ENCODE results near the gene ZRANB2. TPM values are rescaled to one million over a fixed set of nuclear protein-coding genes. Genes with fewer than 3 reads are reported as not detected.

The ZRANB2 gene
- total RNA-seq, 1 experiment from 2014 or later = 112 TPM

DNA sequence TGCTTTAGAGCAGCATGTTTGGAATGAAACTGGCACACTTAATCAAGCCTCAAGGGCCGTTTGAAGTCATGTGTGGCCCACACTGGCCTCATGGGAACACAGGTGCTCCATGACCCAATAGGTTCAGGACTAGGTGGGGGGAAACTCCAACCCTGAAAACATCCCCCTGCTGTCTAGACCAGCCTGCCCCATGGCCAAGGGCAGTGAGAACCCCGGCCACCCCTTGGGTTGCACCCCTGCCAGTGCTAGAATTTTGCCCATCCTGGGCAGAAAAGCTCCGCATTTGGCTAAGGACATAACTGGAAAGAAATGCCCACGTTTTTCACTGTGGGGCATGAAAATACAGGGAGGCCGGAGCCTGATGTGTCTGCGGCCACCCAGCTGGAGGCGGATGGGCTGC is 27.1 kb downstream of the ZRANB2 start:
- CTCF ChIA-PET = no interaction called here
- H3K36me3 ChIP-seq (ENCODE audit: insufficient read depth, low read length, poor library complexity, severe bottlenecking) = peaks cover 6% of the 10 kb centered on the region
- TF ChIP-seq, protein P1, sequence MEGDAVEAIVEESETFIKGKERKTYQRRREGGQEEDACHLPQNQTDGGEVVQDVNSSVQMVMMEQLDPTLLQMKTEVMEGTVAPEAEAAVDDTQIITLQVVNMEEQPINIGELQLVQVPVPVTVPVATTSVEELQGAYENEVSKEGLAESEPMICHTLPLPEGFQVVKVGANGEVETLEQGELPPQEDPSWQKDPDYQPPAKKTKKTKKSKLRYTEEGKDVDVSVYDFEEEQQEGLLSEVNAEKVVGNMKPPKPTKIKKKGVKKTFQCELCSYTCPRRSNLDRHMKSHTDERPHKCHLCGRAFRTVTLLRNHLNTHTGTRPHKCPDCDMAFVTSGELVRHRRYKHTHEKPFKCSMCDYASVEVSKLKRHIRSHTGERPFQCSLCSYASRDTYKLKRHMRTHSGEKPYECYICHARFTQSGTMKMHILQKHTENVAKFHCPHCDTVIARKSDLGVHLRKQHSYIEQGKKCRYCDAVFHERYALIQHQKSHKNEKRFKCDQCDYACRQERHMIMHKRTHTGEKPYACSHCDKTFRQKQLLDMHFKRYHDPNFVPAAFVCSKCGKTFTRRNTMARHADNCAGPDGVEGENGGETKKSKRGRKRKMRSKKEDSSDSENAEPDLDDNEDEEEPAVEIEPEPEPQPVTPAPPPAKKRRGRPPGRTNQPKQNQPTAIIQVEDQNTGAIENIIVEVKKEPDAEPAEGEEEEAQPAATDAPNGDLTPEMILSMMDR (conservative IDR thresholded peaks at IDR 0.05; ENCODE audit: low read depth, low read length) = no peak
- H3K4me1 ChIP-seq (ENCODE audit: insufficient read depth, low read length, poor library complexity, severe bottlenecking) = peaks cover 23% of the 10 kb centered on the region
- DNase-seq (ENCODE audit: low spot score) = no peak
- no peak overlapping the region for H3K27ac ChIP-seq (ENCODE audit: low read depth, low read length, poor library complexity, severe bottlenecking)
- BruUV-seq (replicated peaks) = no TSS peak
- intact Hi-C loops (cut with micrococcal nuclease; ENCODE audit: unreplicated experiment) = loop anchor here (5.0 kb wide), 1 partner anchor 921 kb away; no protein-coding TSS in a partner anchor
- H3K27me3 ChIP-seq (replicated peaks; ENCODE audit: insufficient read depth, low read depth, low read length, poor library complexity) = no peaks in the 10 kb centered on the region
- POLR2A ChIA-PET (ENCODE audit: low non-redundant PET) = no interaction called here
- no peak overlapping the region for H3K4me3 ChIP-seq (ENCODE audit: low read depth, low read length, poor library complexity, severe bottlenecking)
- no peaks in the 10 kb centered on the region for H3K9me3 ChIP-seq (ENCODE audit: low read depth, low read length, poor library complexity, severe bottlenecking)

DNA sequence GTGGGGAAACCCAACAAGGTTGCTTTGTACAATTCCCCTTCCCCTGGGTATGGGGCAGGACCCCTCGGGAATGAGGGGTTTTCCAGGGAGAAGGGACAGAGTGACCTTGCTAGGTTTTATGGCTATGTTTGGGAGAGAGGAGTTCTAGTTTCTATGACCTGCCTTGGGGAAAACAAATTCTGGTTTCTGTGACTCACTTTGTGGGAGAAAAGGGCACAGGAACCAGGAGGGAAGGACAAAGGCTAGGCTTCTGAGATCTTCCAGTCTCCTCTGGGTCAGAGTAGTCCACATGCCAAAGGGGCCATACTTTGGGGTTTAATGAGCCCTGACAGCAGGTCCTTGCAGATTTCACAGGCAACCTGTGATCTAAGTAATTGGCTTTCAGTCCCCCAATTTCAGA is 27.7 kb downstream of the ZRANB2 start:
- Histone ChIP-seq H3K36me3 (ENCODE audit: insufficient read depth, low read length, poor library complexity, severe bottlenecking) (peaks cover 6% of the 10 kb centered on the region), H3K4me3 (ENCODE audit: low read depth, low read length, poor library complexity, severe bottlenecking) (no peak overlapping the region), H3K9me3 (ENCODE audit: low read depth, low read length, poor library complexity, severe bottlenecking) (no peaks in the 10 kb centered on the region), H3K4me1 (ENCODE audit: insufficient read depth, low read length, poor library complexity, severe bottlenecking) (peaks cover 28% of the 10 kb centered on the region), H3K27me3 (replicated peaks; ENCODE audit: insufficient read depth, low read depth, low read length, poor library complexity) (no peaks in the 10 kb centered on the region), H3K27ac (ENCODE audit: low read depth, low read length, poor library complexity, severe bottlenecking) (no peak overlapping the region)
- ChIA-PET CTCF (no interaction called here), POLR2A (ENCODE audit: low non-redundant PET) (no interaction called here)
- BruUV-seq (replicated peaks) = no TSS peak
- TF ChIP-seq, protein P1 (conservative IDR thresholded peaks at IDR 0.05; ENCODE audit: low read depth, low read length) = no peak
- no peak for TF ChIP-seq EZH2 (IDR thresholded peaks at IDR 0.05; ENCODE audit: borderline replicate concordance, low read depth, low read length, poor library complexity, severe bottlenecking)
- intact Hi-C loops (cut with micrococcal nuclease; ENCODE audit: unreplicated experiment) = loop anchor here (5.0 kb wide), 1 partner anchor 921 kb away; no protein-coding TSS in a partner anchor
- no peak for DNase-seq (ENCODE audit: low spot score)

DNA sequence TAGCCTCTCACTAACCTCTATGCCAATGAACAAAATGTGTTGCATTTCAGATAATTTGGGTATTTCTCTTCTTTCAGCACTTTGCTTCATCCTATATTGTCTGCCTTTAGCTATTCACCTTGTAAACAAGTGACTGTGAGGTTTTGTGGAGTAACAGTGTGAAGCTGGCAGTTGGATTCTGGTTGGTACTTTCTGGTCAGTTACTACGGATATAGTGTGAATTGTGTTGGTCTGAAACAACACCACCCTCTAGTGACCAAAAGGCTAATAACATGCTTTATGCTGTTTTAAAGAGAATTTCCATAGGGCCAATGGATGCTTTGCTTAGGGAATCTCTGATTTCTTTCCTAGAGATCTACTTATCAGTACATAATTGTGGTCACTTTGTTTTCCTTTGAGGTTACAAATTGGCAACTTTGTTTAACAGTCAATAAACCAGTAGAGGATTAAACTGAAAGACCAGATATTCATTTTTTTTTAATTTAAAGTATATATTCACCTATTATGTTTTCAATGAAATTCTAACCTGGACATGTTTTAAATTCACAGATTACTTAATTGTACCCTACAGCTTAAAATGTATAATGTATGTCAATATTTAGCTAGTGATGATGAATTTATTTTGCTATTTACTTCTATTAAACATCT is 30.8 kb downstream of the ZRANB2 start:
- H3K36me3 ChIP-seq (ENCODE audit: insufficient read depth, low read length, poor library complexity, severe bottlenecking) = peaks cover 5% of the 10 kb centered on the region
- H3K9me3 ChIP-seq (ENCODE audit: low read depth, low read length, poor library complexity, severe bottlenecking) = no peaks in the 10 kb centered on the region
- intact Hi-C loops (cut with micrococcal nuclease; ENCODE audit: unreplicated experiment) = loop anchor here (1.0 to 10.0 kb wide), 5 partner anchors 313 to 918 kb away; no protein-coding TSS in a partner anchor
- CTCF ChIA-PET = interaction anchor here (0.6 to 1.2 kb wide), 5 partner anchors 29 to 695 kb away, joined by 3 to 4 read pairs (median 3); partner anchors contain the start of gene ANKRD13C
- POLR2A ChIA-PET (ENCODE audit: low non-redundant PET) = interaction anchor here (0.7 kb wide), 1 partner anchor 568 kb away, joined by 3 read pairs; no protein-coding TSS in a partner anchor
- BruUV-seq (replicated peaks) = no TSS peak
- no peak overlapping the region for H3K4me3 ChIP-seq (ENCODE audit: low read depth, low read length, poor library complexity, severe bottlenecking)
- TF ChIP-seq, protein P1 (conservative IDR thresholded peaks at IDR 0.05; ENCODE audit: low read depth, low read length) = peak; percentile 87
- TF ChIP-seq EZH2 (IDR thresholded peaks at IDR 0.05; ENCODE audit: borderline replicate concordance, low read depth, low read length, poor library complexity, severe bottlenecking) = no peak
- no peaks in the 10 kb centered on the region for H3K27me3 ChIP-seq (replicated peaks; ENCODE audit: insufficient read depth, low read depth, low read length, poor library complexity)
- H3K4me1 ChIP-seq (ENCODE audit: insufficient read depth, low read length, poor library complexity, severe bottlenecking) = peaks cover 30% of the 10 kb centered on the region
- peak; percentile 88 for DNase-seq (ENCODE audit: low spot score)
- H3K27ac ChIP-seq (ENCODE audit: low read depth, low read length, poor library complexity, severe bottlenecking) = no peak overlapping the region
